DND-41 (cell line): ENCODE measurements around the gene CDC45.

ENCODE experiments used
- CTCF ChIP-seq: IDR thresholded peaks from 2 replicates; pipeline ENCODE4 v1.5.1; 2012; ENCODE audit warnings: borderline replicate concordance, low read length, moderate library complexity, mild to moderate bottlenecking; ENCODE audit not compliant: poor library complexity, severe bottlenecking; ENCODE audit errors: extremely low read depth
- EZH2 ChIP-seq: IDR thresholded peaks from 3 replicates; pipeline ENCODE4 v1.6.1; 2012; ENCODE audit warnings: borderline replicate concordance, low read depth, mild to moderate bottlenecking, moderate library complexity, low read length, inconsistent platforms; ENCODE audit not compliant: severe bottlenecking

GRCh38 chr22:19434829-19435580 is 44.7 kb upstream of the CDC45 start:
- TF ChIP-seq CTCF: no peak
- TF ChIP-seq EZH2: no peak
